HCT116 (cell line): Measurements from ENCODE around the gene ZSWIM5. TPM values are rescaled to one million over a fixed set of nuclear protein-coding genes. Genes with fewer than 3 reads are reported as not detected.
"Not testable (repeated sequence)": the region's sequence is repeated elsewhere in the genome, so short reads cannot be mapped to it uniquely, and the experiment has no call there.

Experiments used
- ATAC-seq: fragments of 200-7000 bp; cut with Tn5 transposase; 2 replicates; pipeline ENCODE4 v1.9.1; 2020; ENCODE audit warnings: mild to moderate bottlenecking, moderate library complexity
- BruUV-seq: library from RNA; stranded (reverse); fragments of 400-500 nt; replicated peaks from 2 replicates; lab custom pipeline; 2021; lab: Mats Ljungman, UMichigan
- CTCF ChIA-PET: fragments of 300-600 bp; sonication (Branson Sonifier 250); formaldehyde crosslinking; loops from one replicate; lab custom pipeline; 2021; ENCODE audit warnings: antibody characterized with exemption; lab: Charles Lee
- POLR2A ChIA-PET: fragments of 300-600, 350-600 bp; sonication (Branson Sonifier 250); formaldehyde crosslinking; loops from one replicate; lab custom pipeline; 2021; ENCODE audit warnings: antibody characterized with exemption; lab: Charles Lee
- RAD21 ChIA-PET, 2 experiments: fragments of 300-600 bp; sonication (Branson Sonifier 250); formaldehyde crosslinking; loops; one replicate each; lab custom pipeline; 2023; ENCODE audit warnings: low total read pairs in 2 of 2; ENCODE audit not compliant: uncharacterized antibody in 2 of 2, unreplicated experiment in 2 of 2, low non-redundant PET in 1 of 2; lab: Charles Lee
- DNase-seq: peaks from one replicate; pipeline ENCODE4 v3.0.0-alpha.2; 2010; ENCODE audit warnings: low read depth, low spot score
- H2AFZ ChIP-seq: fragments of 200-600 bp; shearing (Covaris generic), sonication (generic); 2 replicates; pipeline ENCODE4 v1.6.1; 2017; ENCODE audit warnings: low read depth, mixed run types, mixed read lengths, antibody characterized with exemption, low read length; ENCODE audit not compliant: poor library complexity, severe bottlenecking
- H3K27ac ChIP-seq: 2 replicates; pipeline ENCODE4 v1.5.1; 2012; ENCODE audit warnings: low read depth, low read length
- H3K27me3 ChIP-seq: fragments of 200-600 bp; sonication (generic); 2 replicates; pipeline ENCODE4 v1.6.1; 2016; ENCODE audit warnings: mixed run types, low read length, mixed read lengths; ENCODE audit not compliant: insufficient read depth
- H3K36me3 ChIP-seq, 2 experiments: fragments of 200-500 bp in 1 of 2; fragments of 200-600 bp in 1 of 2; sonication (Bioruptor generic) in 1 of 2; sonication (generic) in 1 of 2; 2 replicates each; pipeline versions ENCODE4 v1.5.1 to v1.6.1; 2014 to 2016; ENCODE audit warnings: low read length in 2 of 2, inconsistent platforms in 1 of 2, mixed read lengths in 1 of 2, mixed run types in 1 of 2; ENCODE audit not compliant: insufficient read depth in 2 of 2, control insufficient read depth in 1 of 2
- H3K4me1 ChIP-seq, 2 experiments: fragments of 200-600 bp in 1 of 2; sonication (generic) in 1 of 2; 2 replicates each; pipeline versions ENCODE4 v1.5.1 to v1.6.1; 2012 to 2017; ENCODE audit warnings: low read length in 2 of 2, inconsistent platforms in 1 of 2, mild to moderate bottlenecking in 1 of 2, mixed read lengths in 1 of 2, mixed run types in 1 of 2, moderate library complexity in 1 of 2; ENCODE audit not compliant: insufficient read depth in 2 of 2, control insufficient read depth in 1 of 2
- H3K4me2 ChIP-seq: fragments of 200-600 bp; sonication (generic); 2 replicates; pipeline ENCODE4 v1.6.1; 2017; ENCODE audit warnings: mixed run types, low read length, mixed read lengths
- H3K4me3 ChIP-seq, 2 experiments: fragments of 200-600 bp in 1 of 2; sonication (generic) in 1 of 2; replicated peaks in 1 of 2; 2 replicates each; pipeline ENCODE4 v1.5.1; 2011 to 2016; ENCODE audit warnings: low read length in 2 of 2, control low read depth in 1 of 2, low read depth in 1 of 2, mild to moderate bottlenecking in 1 of 2, mixed read lengths in 1 of 2, mixed run types in 1 of 2
- H3K79me2 ChIP-seq: fragments of 200-600 bp; sonication (generic); 2 replicates; pipeline ENCODE4 v1.6.1; 2017; ENCODE audit warnings: mild to moderate bottlenecking, mixed run types, low read length, moderate library complexity, mixed read lengths; ENCODE audit not compliant: insufficient read depth
- H3K9ac ChIP-seq: fragments of 200-600 bp; sonication (generic); 2 replicates; pipeline ENCODE4 v1.6.1; 2016; ENCODE audit warnings: low read length, mixed read lengths
- H3K9me2 ChIP-seq: fragments of 200-600 bp; sonication (generic), shearing (Covaris generic); 2 replicates; pipeline ENCODE4 v1.6.1; 2017; ENCODE audit warnings: mixed run types, mild to moderate bottlenecking, moderate library complexity; ENCODE audit not compliant: insufficient read depth
- H3K9me3 ChIP-seq, 2 experiments: fragments of 200-500 bp in 1 of 2; fragments of 200-600 bp in 1 of 2; sonication (Bioruptor generic) in 1 of 2; sonication (generic) in 1 of 2; 2 replicates each; pipeline ENCODE4 v1.6.1; 2014 to 2017; ENCODE audit warnings: low read length in 2 of 2, mixed read lengths in 2 of 2, inconsistent platforms in 1 of 2, low read depth in 1 of 2, mild to moderate bottlenecking in 1 of 2, mixed run types in 1 of 2, moderate library complexity in 1 of 2; ENCODE audit not compliant: control insufficient read depth in 1 of 2, insufficient read depth in 1 of 2
- H4K20me1 ChIP-seq: fragments of 200-600 bp; sonication (generic), shearing (Covaris generic); 2 replicates; pipeline ENCODE4 v1.6.1; 2017; ENCODE audit warnings: mixed run types, mild to moderate bottlenecking, moderate library complexity; ENCODE audit not compliant: insufficient read depth
- ATF3 ChIP-seq: IDR thresholded peaks from 2 replicates; pipeline ENCODE4 v1.6.1; 2012
- CBX3 ChIP-seq: IDR thresholded peaks from 2 replicates; pipeline ENCODE4 v1.6.1; 2012; ENCODE audit warnings: low read depth
- EGR1 ChIP-seq: IDR thresholded peaks from 2 replicates; pipeline ENCODE4 v1.6.1; 2012; ENCODE audit warnings: low read depth
- ELF1 ChIP-seq: IDR thresholded peaks from 2 replicates; pipeline ENCODE4 v1.6.1; 2012; ENCODE audit warnings: low read depth, borderline replicate concordance
- EZH2 ChIP-seq: fragments of 200-600 bp; sonication (generic); IDR thresholded peaks from 2 replicates; pipeline ENCODE4 v1.6.1; 2017; ENCODE audit warnings: antibody characterized with exemption, mixed run types
- EZH2phosphoT487 ChIP-seq: fragments of 200-600 bp; IDR thresholded peaks from 2 replicates; pipeline ENCODE4 v1.6.1; 2018; ENCODE audit warnings: antibody characterized with exemption, borderline replicate concordance
- FOSL1 ChIP-seq: IDR thresholded peaks from 2 replicates; pipeline ENCODE4 v1.6.1; 2012; ENCODE audit warnings: low read depth
- JUND ChIP-seq: IDR thresholded peaks from 2 replicates; pipeline ENCODE4 v1.6.1; 2012
- MAX ChIP-seq: IDR thresholded peaks from 2 replicates; pipeline ENCODE4 v1.6.1; 2012
- POLR2A ChIP-seq: IDR thresholded peaks from 2 replicates; pipeline ENCODE4 v1.7.0; 2011; ENCODE audit warnings: borderline replicate concordance; ENCODE audit not compliant: insufficient read depth, insufficient read length; ENCODE audit errors: extremely low read depth
- POLR2AphosphoS5 ChIP-seq: IDR thresholded peaks from 2 replicates; pipeline ENCODE4 v1.6.1; 2011; ENCODE audit warnings: mild to moderate bottlenecking, low read depth, low read length, moderate library complexity
- SRF ChIP-seq: IDR thresholded peaks from 2 replicates; pipeline ENCODE4 v1.6.1; 2012; ENCODE audit warnings: low read depth
- TCF7L2 ChIP-seq: IDR thresholded peaks from 2 replicates; pipeline ENCODE4 v1.7.0; 2011; ENCODE audit warnings: borderline replicate concordance, inconsistent platforms; ENCODE audit not compliant: insufficient read depth, insufficient read length; ENCODE audit errors: extremely low read depth
- YY1 ChIP-seq: IDR thresholded peaks from 2 replicates; pipeline ENCODE4 v1.6.1; 2011; ENCODE audit warnings: low read length, low read depth, moderate library complexity, mild to moderate bottlenecking; ENCODE audit not compliant: insufficient replicate concordance; ENCODE audit errors: extremely low read depth
- ZFX ChIP-seq: fragments of 450-650 bp; IDR thresholded peaks from 2 replicates; pipeline ENCODE4 v1.6.1; 2017
- intact Hi-C: fragments of 100-400 bp; cut with micrococcal nuclease; formaldehyde crosslinking; loops from 2 replicates; pipeline ENCODE4 v1.10.0; 2022
- total RNA-seq: library from RNA; stranded (reverse); gene quantifications from one replicate; pipeline ENCODE4 v1.2.1, GENCODE V29; 2021; ENCODE audit not compliant: unreplicated experiment

Gene ZSWIM5
- total RNA-seq, 1 experiment from 2014 or later = 1.1 TPM

GRCh38 chr1:45179918-45180519 lies 26.4 kb downstream of the ZSWIM5 start:
- CTCF ChIA-PET, RAD21 ChIA-PET, H3K9me2 ChIP-seq, H3K9me3 ChIP-seq, ATAC-seq, H3K79me2 ChIP-seq, H3K36me3 ChIP-seq, intact Hi-C loops, H4K20me1 ChIP-seq, H3K27ac ChIP-seq, POLR2A ChIA-PET, H3K4me1 ChIP-seq, H3K9ac ChIP-seq: not testable (repeated sequence)
- TF ChIP-seq POLR2A = peak; percentile 33
- TF ChIP-seq, all 23 proteins: peak for 1; not testable (repeated sequence) for 22
- not testable (repeated sequence) for H3K27me3 ChIP-seq, H2AFZ ChIP-seq, BruUV-seq, H3K4me2 ChIP-seq, DNase-seq, H3K4me3 ChIP-seq

GRCh38 chr1:45177452-45177851 lies 29.0 kb downstream of the ZSWIM5 start:
- ATAC-seq (no peak), DNase-seq (no peak)
- Histone ChIP-seq H3K9me2 (no peaks in the 10 kb centered on the region), H3K27ac (no peak overlapping the region), H3K79me2 (no peaks in the 10 kb centered on the region), H3K36me3 (no peaks in the 10 kb centered on the region), H2AFZ (no peak overlapping the region), H3K4me2 (no peak overlapping the region), H3K27me3 (no peaks in the 10 kb centered on the region), H3K9me3 (no peaks in the 10 kb centered on the region), H4K20me1 (no peaks in the 10 kb centered on the region), H3K4me1 (no peaks in the 10 kb centered on the region), H3K9ac (no peak overlapping the region), H3K4me3 (no peak overlapping the region)
- ChIA-PET RAD21 (no interaction called here), CTCF (no interaction called here), POLR2A (no interaction called here)
- BruUV-seq = no TSS peak
- TF ChIP-seq EGR1 (no peak), POLR2AphosphoS5 (no peak), FOSL1 (no peak), ATF3 (no peak), ZFX (no peak), ELF1 (no peak), YY1 (no peak), MAX (no peak), CBX3 (no peak), JUND (no peak), TCF7L2 (no peak), SRF (no peak), EZH2 (no peak), EZH2phosphoT487 (no peak)
- intact Hi-C loops = no loop called here
